Smooth muscle cell of the pulmonary artery (primary cell): Measurements from ENCODE around the gene PAQR4. TPM values are rescaled to one million over a fixed set of nuclear protein-coding genes. Genes with fewer than 3 reads are reported as not detected.

Source experiments
- total RNA-seq: library from RNA; depleted of rRNA; stranded (reverse); fragments of >200 nt; gene quantifications from 2 replicates; pipeline ENCODE4 v1.2.3, GENCODE V29; 2014

PAQR4 gene
- 3.3 and 3.4 TPM in 2 replicates for total RNA-seq

DNA sequence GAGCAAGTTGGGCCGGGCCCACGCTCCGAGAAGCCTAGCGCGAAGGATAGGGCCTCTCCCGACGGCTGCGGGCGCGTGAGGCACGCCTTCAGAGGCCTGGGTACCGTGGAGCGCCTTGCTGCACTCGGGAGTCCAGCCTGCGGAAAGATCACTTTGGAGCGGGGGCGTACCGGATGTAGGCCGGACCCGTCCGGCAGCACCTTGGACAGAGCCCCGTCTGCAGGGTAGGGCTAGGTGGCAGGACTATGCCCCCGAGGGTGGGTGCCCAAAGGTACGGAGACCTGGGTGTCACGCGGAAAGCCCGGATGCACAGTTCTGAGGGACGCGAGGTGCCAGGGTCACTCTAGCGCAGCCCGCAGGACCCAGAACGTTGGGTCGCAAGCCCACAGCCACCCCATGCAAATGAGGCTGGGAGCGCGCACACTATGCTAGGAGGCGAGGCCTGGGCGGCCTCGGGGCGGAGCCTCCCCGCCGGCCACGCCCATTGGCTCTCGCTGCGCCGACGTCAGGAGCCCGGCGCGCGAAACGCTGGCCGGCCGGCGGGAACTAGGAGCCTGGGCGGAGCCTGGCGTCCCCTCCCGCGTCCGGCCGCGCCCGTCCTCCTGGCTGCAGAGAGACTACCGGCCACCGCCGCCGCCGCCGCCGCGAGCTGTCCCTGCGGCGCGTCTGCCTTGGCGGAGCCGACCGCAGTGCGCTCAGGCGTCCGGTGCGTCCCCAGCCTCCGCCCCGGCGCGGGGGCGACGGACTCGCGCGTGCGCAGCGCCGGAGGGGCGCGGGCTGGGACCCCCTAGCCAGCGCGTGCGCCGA lies at the start of gene PAQR4:
Gene PAQR4, plus strand, starts transcription at position 611 of the 807 bp plus-strand sequence. CDS start 327 bp downstream, outside the sequence.

DNA sequence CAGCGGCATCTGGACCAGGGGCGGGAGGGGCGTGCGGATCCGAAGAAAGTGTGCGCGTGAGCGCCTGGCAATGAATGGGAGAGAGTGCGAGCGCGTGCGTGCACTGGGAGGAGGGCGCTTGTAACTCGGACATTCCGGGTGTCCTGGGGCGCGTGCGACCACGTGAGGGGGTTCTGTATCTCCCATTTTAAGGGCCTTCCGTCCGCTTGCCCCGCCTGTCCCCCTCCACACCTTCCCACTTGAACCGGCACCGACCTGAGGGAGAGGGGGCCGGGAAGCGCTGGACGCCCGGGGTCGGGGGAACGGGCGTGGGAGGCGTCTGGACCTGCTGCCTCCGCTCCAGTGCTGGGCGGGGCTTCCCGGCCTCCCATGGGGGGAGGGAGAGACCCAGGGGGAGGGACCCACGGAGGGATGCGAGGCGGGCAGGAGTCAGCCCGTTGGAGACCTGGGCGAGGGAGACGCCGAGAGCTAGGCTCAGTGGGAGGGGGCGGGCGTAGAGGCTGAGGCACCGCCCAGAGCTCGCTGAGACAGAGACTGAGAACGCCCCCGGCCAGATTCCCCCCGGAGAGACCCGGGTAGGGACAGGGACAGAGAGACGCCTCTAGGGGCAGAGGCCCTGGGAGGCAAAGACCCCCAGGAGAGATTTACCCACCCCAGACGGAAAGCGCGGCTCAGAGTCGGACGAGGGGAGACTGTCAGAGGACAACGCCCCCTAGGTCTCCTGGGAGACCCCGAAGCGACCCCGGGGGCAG lies 5.2 kb upstream of the PAQR4 start, which contains the start of gene KREMEN2:
Gene KREMEN2, plus strand, starts transcription at position 553 of the 752 bp plus-strand sequence. CDS start 246 bp downstream, outside the sequence.

DNA sequence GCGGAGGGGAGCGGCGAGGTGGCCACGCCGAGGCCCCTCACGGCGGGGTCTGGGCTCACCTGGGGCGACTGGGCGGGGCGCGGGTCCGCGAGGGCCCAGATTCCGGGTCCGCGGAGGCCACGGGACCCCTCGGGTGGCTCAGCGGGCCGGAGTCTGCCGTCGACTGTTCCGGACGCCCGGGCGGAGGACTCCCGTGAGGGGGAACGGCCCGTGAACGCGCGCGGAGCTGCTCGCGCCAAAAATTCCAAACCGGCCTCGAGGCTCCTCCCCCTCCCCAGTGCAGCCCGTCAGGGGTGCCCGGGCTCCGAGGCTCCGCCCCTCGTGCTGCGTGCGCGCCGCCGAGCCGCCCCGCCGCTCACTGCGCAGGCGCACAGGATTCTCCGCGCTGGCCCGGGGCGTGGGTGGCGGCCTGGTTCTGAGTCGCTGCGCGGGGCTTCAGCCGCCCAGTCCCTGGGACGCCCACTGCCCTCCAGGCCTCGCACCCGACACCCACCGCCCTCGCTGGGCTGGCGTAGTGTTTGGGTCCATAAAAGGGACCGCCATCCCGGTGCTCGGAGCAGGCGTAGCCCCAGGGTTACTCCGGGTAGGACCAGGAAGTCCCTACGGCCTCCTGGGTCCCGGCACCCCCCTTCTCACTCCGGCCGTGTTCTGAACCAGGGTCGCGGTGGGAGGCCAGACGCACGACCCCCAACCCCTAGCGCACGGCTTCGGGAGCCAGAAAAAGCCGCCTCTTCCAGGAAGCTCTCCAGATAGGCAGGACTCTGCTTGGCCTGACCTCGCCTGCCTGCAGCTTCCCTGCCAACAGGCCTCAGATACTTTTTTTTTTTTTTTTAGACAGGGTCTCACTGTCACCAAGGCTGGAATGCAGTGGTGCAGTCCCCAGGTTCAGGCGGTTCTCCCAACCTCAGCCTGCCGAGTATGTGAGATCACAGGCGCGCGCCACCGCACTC lies 11.4 kb downstream of the PAQR4 start, which contains the start of gene PKMYT1:
Gene PKMYT1, minus strand, starts transcription at position 220 of the 950 bp plus-strand sequence. CDS start 789 bp downstream, outside the sequence.

DNA sequence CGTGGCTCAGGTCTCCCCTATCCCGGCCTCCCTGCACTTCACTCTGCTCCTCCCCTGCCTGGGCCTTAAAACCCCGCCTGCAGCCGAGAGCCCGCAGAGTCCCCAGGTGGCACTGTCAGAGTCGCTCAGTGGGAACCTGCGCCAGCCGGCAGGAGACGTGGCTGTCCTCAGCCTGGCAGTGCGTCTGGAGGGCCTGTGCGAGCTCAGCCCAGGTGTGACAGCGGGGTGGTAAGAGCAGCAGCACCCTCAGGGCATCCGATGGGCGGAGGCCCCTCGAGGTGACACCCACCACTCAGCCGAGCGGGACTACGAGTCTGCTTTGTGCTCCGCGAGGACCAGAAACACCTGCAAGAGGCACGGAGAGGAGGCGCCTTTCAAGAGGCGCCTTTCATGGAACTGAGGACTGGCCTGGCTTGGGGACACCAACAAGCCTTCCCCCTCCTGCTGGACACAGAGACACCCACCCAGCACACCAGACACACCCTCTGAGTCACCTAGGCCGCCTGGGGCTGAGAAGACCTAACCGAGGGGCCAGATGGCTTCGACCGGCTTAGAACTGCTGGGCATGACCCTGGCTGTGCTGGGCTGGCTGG lies 43.8 kb downstream of the PAQR4 start, which contains the start of gene CLDN9:
Gene CLDN9, plus strand, starts transcription at position 96 of the 593 bp plus-strand sequence. Its CDS starts 440 bp downstream, at position 536.

DNA sequence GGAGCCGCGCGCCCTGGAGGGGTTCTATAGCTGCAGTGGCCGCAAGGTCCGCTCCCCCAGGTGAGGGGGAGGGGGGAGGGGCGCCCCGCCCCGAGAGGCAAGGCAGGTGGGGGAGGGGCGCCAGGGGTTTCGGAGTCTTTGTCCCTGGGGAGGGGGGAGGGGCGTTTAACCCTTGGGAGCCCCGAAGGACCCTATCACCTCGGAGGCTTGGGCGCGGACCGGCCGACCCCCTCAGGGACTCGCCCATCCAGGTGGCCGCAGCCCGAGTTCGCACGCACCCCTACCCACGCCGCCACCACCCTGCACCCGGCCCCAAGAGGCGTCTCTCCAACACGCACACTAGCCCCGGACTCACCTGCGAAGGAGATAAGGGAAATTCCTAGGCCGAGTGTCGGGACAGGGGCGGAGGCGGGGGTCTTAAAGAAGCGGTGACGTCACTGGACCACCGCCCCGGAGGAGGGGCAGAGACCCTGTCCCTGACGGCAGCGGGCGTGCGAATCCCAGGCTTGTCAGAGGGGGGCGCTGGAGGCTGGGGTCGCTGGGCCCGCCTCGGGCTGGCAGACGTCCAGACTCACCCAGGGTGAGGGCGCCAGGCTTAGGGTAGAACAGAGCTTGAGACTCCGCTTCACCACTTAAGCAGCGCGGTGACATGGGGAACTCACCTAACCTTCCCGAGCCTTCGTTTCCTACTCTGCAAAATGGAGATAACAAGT lies 48.8 kb downstream of the PAQR4 start, which contains the start of gene CLDN6:
Gene CLDN6, minus strand, starts transcription at position 390 of the 713 bp plus-strand sequence. CDS start 2,162 bp downstream, outside the sequence.

DNA sequence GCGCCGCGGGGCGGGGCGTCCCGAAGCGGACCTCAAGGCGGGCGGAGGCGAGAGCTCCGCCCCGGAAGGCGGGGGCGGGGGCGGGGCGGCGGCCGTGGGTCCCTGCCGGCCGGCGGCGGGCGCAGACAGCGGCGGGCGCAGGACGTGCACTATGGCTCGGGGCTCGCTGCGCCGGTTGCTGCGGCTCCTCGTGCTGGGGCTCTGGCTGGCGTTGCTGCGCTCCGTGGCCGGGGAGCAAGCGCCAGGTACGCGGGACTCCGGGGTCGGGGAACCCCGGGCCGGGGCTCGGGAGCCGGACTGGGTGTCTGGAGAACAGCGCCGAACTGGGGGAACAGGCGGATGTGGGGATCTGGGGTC lies 51.1 kb downstream of the PAQR4 start, which contains the start of gene TNFRSF12A:
Gene TNFRSF12A, plus strand, starts transcription at position 122 of the 357 bp plus-strand sequence. Its CDS starts 30 bp downstream, at position 152.

Other genes starting within 250 kb of the PAQR4 start
- gene PRSS27, start 249.1 kb upstream of the PAQR4 start, total RNA-seq: 0.69 and 0.72 TPM in 2 replicates
- gene SRRM2, start 216.7 kb upstream of the PAQR4 start, total RNA-seq: 108 and 123 TPM in 2 replicates
- gene ELOB, start 192.1 kb upstream of the PAQR4 start, total RNA-seq: 186 and 207 TPM in 2 replicates
- gene PRSS33, start 181.8 kb upstream of the PAQR4 start, total RNA-seq: not detected in 2 replicates
- not detected in 2 replicates for gene PRSS41, start 170.9 kb upstream of the PAQR4 start, total RNA-seq
- gene PRSS21, start 152.1 kb upstream of the PAQR4 start, total RNA-seq: 0.23 TPM in 1 of 2 replicates, not detected in the other
- 0.13 TPM in 1 of 2 replicates, not detected in the other for gene ZG16B, start 139.0 kb upstream of the PAQR4 start, total RNA-seq
- gene PRSS22, start 111.2 kb upstream of the PAQR4 start, total RNA-seq: not detected in 2 replicates
- 42.1 and 44.4 TPM in 2 replicates for gene FLYWCH2, start 86.1 kb upstream of the PAQR4 start, total RNA-seq
- 36.4 and 89.1 TPM in 2 replicates for gene FLYWCH1, start 57.4 kb upstream of the PAQR4 start, total RNA-seq
- not detected in 2 replicates for gene KREMEN2, start 5.1 kb upstream of the PAQR4 start, total RNA-seq
- 2.0 and 2.5 TPM in 2 replicates for gene PKMYT1, start 11.1 kb downstream of the PAQR4 start, total RNA-seq
- 0.10 TPM in 1 of 2 replicates, not detected in the other for gene CLDN9, start 43.6 kb downstream of the PAQR4 start, total RNA-seq
- gene CLDN6, start 48.8 kb downstream of the PAQR4 start, total RNA-seq: 0.13 and 0.46 TPM in 2 replicates
- gene TNFRSF12A, start 51.0 kb downstream of the PAQR4 start, total RNA-seq: 185 and 394 TPM in 2 replicates
- 33.4 and 46.1 TPM in 2 replicates for gene HCFC1R1, start 54.6 kb downstream of the PAQR4 start, total RNA-seq
- gene THOC6, start 54.7 kb downstream of the PAQR4 start, total RNA-seq: 14.1 and 17.3 TPM in 2 replicates
- 0.40 and 0.46 TPM in 2 replicates for gene BICDL2, start 67.6 kb downstream of the PAQR4 start, total RNA-seq
- not detected in 2 replicates for gene MMP25, start 77.2 kb downstream of the PAQR4 start, total RNA-seq
- gene IL32, start 96.3 kb downstream of the PAQR4 start, total RNA-seq: 4.0 and 6.3 TPM in 2 replicates
- gene ZSCAN10, start 129.9 kb downstream of the PAQR4 start, total RNA-seq: not detected in 2 replicates
- gene ZNF205, start 143.2 kb downstream of the PAQR4 start, total RNA-seq: 12.4 and 16.0 TPM in 2 replicates
- gene ZNF213, start 165.7 kb downstream of the PAQR4 start, total RNA-seq: 11.6 and 15.3 TPM in 2 replicates
- gene OR1F1, start 218.9 kb downstream of the PAQR4 start, total RNA-seq: 0.07 TPM in 1 of 2 replicates, not detected in the other